Measurements from ENCODE around the gene IFI16. TPM values are rescaled to one million over a fixed set of nuclear protein-coding genes. Genes with fewer than 3 reads are reported as not detected.

Gene IFI16
- total RNA-seq, 4 donors from 2014 or later, result 11.1 to 36.5 (median 17.9) TPM

- Histone ChIP-seq H3K4me3 (no peak overlapping the region), H3K27me3 (no peaks in the 10 kb centered on the region), H3K36me3 (no peaks in the 10 kb centered on the region), H3K9me3 (no peaks in the 10 kb centered on the region), H3K4me1 (no peaks in the 10 kb centered on the region), H3K27ac (no peak overlapping the region)
- WGBS, 2 donors (ENCODE audit: low coverage in 1 of 2), result 54 to 55% methylated on average over 1 of the region's 1 CpG
- in situ Hi-C loops (cut with MboI; ENCODE audit: low pct_ligation_motif_present in 1 of 4, low pct_unique_long_range_greater_than_20kb in 1 of 4, low sequenced_read_pairs in 3 of 4) (loop anchor here in 2 of 4 donors (25.0 kb wide), 2 partner anchors 567 to 867 kb away; no protein-coding TSS in a partner anchor), intact Hi-C loops (cut with DNase I; ENCODE audit: low total_unique reads) (no loop called here)
- TF ChIP-seq POLR2AphosphoS5 (IDR thresholded peaks at IDR 0.05) (no peak), EP300 (IDR thresholded peaks at IDR 0.05; ENCODE audit: low read depth) (no peak), POLR2A (IDR thresholded peaks at IDR 0.05) (no peak)
- TF ChIP-seq, protein P1, sequence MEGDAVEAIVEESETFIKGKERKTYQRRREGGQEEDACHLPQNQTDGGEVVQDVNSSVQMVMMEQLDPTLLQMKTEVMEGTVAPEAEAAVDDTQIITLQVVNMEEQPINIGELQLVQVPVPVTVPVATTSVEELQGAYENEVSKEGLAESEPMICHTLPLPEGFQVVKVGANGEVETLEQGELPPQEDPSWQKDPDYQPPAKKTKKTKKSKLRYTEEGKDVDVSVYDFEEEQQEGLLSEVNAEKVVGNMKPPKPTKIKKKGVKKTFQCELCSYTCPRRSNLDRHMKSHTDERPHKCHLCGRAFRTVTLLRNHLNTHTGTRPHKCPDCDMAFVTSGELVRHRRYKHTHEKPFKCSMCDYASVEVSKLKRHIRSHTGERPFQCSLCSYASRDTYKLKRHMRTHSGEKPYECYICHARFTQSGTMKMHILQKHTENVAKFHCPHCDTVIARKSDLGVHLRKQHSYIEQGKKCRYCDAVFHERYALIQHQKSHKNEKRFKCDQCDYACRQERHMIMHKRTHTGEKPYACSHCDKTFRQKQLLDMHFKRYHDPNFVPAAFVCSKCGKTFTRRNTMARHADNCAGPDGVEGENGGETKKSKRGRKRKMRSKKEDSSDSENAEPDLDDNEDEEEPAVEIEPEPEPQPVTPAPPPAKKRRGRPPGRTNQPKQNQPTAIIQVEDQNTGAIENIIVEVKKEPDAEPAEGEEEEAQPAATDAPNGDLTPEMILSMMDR (IDR thresholded peaks at IDR 0.05), result no peak
- DNase-seq, result no peak
Measured at GRCh38 chr1:159079525-159079924, 69.8 kb downstream of the IFI16 start.

GRCh38 chr1:159081626-159082025 is 71.9 kb downstream of the IFI16 start:
- no peaks in the 10 kb centered on the region for H3K36me3 ChIP-seq
- no peak overlapping the region for H3K4me3 ChIP-seq
- intact Hi-C loops (cut with DNase I; ENCODE audit: low total_unique reads), result no loop called here
- H3K9me3 ChIP-seq, result no peaks in the 10 kb centered on the region
- DNase-seq, result no peak
- no peak overlapping the region for H3K27ac ChIP-seq
- TF ChIP-seq, protein P1 (IDR thresholded peaks at IDR 0.05), result no peak
- TF ChIP-seq EP300 (IDR thresholded peaks at IDR 0.05; ENCODE audit: low read depth), result no peak
- TF ChIP-seq POLR2A (IDR thresholded peaks at IDR 0.05), result no peak
- TF ChIP-seq POLR2AphosphoS5 (IDR thresholded peaks at IDR 0.05), result no peak
- no peaks in the 10 kb centered on the region for H3K27me3 ChIP-seq
- WGBS, 2 donors (ENCODE audit: low coverage in 1 of 2), result 61 to 100% methylated on average over 1 of the region's 1 CpG
- in situ Hi-C loops (cut with MboI; ENCODE audit: low pct_ligation_motif_present in 1 of 4, low pct_unique_long_range_greater_than_20kb in 1 of 4, low sequenced_read_pairs in 3 of 4), result loop anchor here in 2 of 4 donors (25.0 kb wide), 2 partner anchors 569 to 869 kb away; no protein-coding TSS in a partner anchor
- H3K4me1 ChIP-seq, result no peaks in the 10 kb centered on the region

DNA sequence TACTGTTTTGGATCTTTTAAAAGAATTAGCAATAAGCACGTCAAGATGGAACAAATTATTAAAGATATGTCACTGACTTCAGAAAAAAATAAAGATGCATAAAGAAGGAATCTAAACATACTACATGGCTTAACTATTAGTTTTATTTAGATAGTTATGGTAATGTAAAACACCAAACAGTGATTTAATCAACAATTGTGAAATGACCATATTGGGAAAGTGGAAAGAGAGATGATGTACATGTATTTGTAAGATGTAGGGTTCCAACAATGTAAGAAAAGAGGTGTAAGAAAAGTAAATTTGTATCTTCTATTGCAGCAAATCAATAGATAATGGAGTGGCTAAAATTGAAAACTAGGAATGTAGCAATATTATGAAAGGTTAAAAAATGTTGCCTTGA is 73.3 kb downstream of the IFI16 start:
- intact Hi-C loops (cut with DNase I; ENCODE audit: low total_unique reads), result no loop called here
- 92 to 100% methylated on average over 1 of the region's 1 CpG for WGBS, 2 donors (ENCODE audit: low coverage in 1 of 2)
- TF ChIP-seq POLR2A (IDR thresholded peaks at IDR 0.05) (no peak), POLR2AphosphoS5 (IDR thresholded peaks at IDR 0.05) (no peak), EP300 (IDR thresholded peaks at IDR 0.05; ENCODE audit: low read depth) (no peak)
- TF ChIP-seq, protein P1 (IDR thresholded peaks at IDR 0.05), result no peak
- no peak for DNase-seq
- Histone ChIP-seq H3K27ac (no peak overlapping the region), H3K27me3 (no peaks in the 10 kb centered on the region), H3K4me3 (no peak overlapping the region), H3K9me3 (no peaks in the 10 kb centered on the region), H3K36me3 (no peaks in the 10 kb centered on the region), H3K4me1 (no peaks in the 10 kb centered on the region)
- in situ Hi-C loops (cut with MboI; ENCODE audit: low pct_ligation_motif_present in 1 of 4, low pct_unique_long_range_greater_than_20kb in 1 of 4, low sequenced_read_pairs in 3 of 4), result loop anchor here in 2 of 4 donors (25.0 kb wide), 2 partner anchors 571 to 871 kb away; no protein-coding TSS in a partner anchor

- Histone ChIP-seq H3K4me3 (no peak overlapping the region), H3K27ac (no peak overlapping the region), H3K27me3 (no peaks in the 10 kb centered on the region), H3K36me3 (no peaks in the 10 kb centered on the region), H3K9me3 (no peaks in the 10 kb centered on the region), H3K4me1 (no peaks in the 10 kb centered on the region)
- TF ChIP-seq, protein P1 (IDR thresholded peaks at IDR 0.05), result no peak
- no peak for TF ChIP-seq EP300 (IDR thresholded peaks at IDR 0.05; ENCODE audit: low read depth)
- no peak for TF ChIP-seq POLR2AphosphoS5 (IDR thresholded peaks at IDR 0.05)
- TF ChIP-seq POLR2A (IDR thresholded peaks at IDR 0.05), result no peak
- intact Hi-C loops (cut with DNase I; ENCODE audit: low total_unique reads) (no loop called here), in situ Hi-C loops (cut with MboI; ENCODE audit: low pct_ligation_motif_present in 1 of 4, low pct_unique_long_range_greater_than_20kb in 1 of 4, low sequenced_read_pairs in 3 of 4) (loop anchor here in 2 of 4 donors (25.0 kb wide), 2 partner anchors 572 to 872 kb away; no protein-coding TSS in a partner anchor)
- WGBS, 2 donors (ENCODE audit: low coverage in 1 of 2), result 85 to 100% methylated on average over 1 to 3 of the region's 3 CpGs
- no peak for DNase-seq
Measured at GRCh38 chr1:159084152-159084551, 74.4 kb downstream of the IFI16 start.
